Natural killer cell (primary cell): ENCODE results near the gene MIGA2. TPM values are rescaled to one million over a fixed set of nuclear protein-coding genes. Genes with fewer than 3 reads are reported as not detected.

ENCODE experiments used
- ATAC-seq, 3 donors: fragments of 150-1000 bp in 2 of 3; fragments of 200-7000 bp in 1 of 3; cut with Tn5 transposase; 1 replicate in 1 of 3; 2 replicates in 2 of 3; pipeline ENCODE4 v1.10.0; 2021; ENCODE audit warnings: mild to moderate bottlenecking in 2 of 3, moderate library complexity in 2 of 3
- DNase-seq, 2 donors: peaks; one replicate each; pipeline versions ENCODE4 v3.0.0 to v3.0.0-alpha.2; 2013 to 2021; ENCODE audit warnings: mixed read lengths in 1 of 2
- H3K27ac ChIP-seq: one replicate; pipeline ENCODE4 v1.5.1; 2013; ENCODE audit warnings: mild to moderate bottlenecking, low read length
- H3K27me3 ChIP-seq: one replicate; pipeline ENCODE4 v1.6.1; 2013; ENCODE audit warnings: low read length; ENCODE audit not compliant: control insufficient read depth, insufficient read depth
- H3K36me3 ChIP-seq: one replicate; pipeline ENCODE4 v1.6.1; 2013; ENCODE audit warnings: low read length; ENCODE audit not compliant: control insufficient read depth, insufficient read depth
- H3K4me1 ChIP-seq: one replicate; pipeline ENCODE4 v1.6.1; 2013; ENCODE audit warnings: low read length; ENCODE audit not compliant: control insufficient read depth, insufficient read depth
- H3K4me3 ChIP-seq: one replicate; pipeline ENCODE4 v1.5.1; 2013; ENCODE audit warnings: low read length
- H3K9me3 ChIP-seq: one replicate; pipeline ENCODE4 v1.6.1; 2013; ENCODE audit warnings: low read length; ENCODE audit not compliant: control insufficient read depth, insufficient read depth
- H3K27ac Mint-ChIP-seq, 2 donors: one replicate each; pipeline ENCODE4 v1.8.0; 2022; ENCODE audit warnings: mild to moderate bottlenecking in 2 of 2, mixed read lengths in 2 of 2, moderate library complexity in 1 of 2
- H3K27me3 Mint-ChIP-seq, 2 donors: one replicate each; pipeline ENCODE4 v1.8.0; 2022; ENCODE audit warnings: low read depth in 2 of 2, mixed read lengths in 2 of 2
- H3K36me3 Mint-ChIP-seq: one replicate; pipeline ENCODE4 v1.8.0; 2022; ENCODE audit warnings: mixed read lengths
- H3K4me1 Mint-ChIP-seq, 2 donors: one replicate each; pipeline ENCODE4 v1.8.0; 2022; ENCODE audit warnings: mixed read lengths in 2 of 2
- H3K4me3 Mint-ChIP-seq: one replicate; pipeline ENCODE4 v1.8.0; 2022; ENCODE audit warnings: mild to moderate bottlenecking, moderate library complexity, mixed read lengths
- H3K9me3 Mint-ChIP-seq, 2 donors: one replicate each; pipeline ENCODE4 v1.8.0; 2022; ENCODE audit warnings: mixed read lengths in 2 of 2
- WGBS: methylation state at CpG from one replicate; pipeline ENCODE4 v1.1.7; 2013; ENCODE audit warnings: missing lambda C conversion rate; ENCODE audit not compliant: insufficient coverage; 5-methylcytosine and 5-hydroxymethylcytosine counted together
- intact Hi-C: fragments of 100-400 bp; cut with micrococcal nuclease; formaldehyde crosslinking; loops from one replicate; pipeline ENCODE4 v1.14.2; 2022
- total RNA-seq, 4 donors: library from RNA; stranded (reverse); fragments of 120-200 nt in 1 of 4; gene quantifications; one replicate each; pipeline versions ENCODE4 v1.2.3 to v1.2.4, GENCODE V29; 2013 to 2022
- TF ChIP-seq, protein P1 (sequence below): fragments of 200-600 bp; IDR thresholded peaks from one replicate; pipeline ENCODE4 v1.8.0; 2022; ENCODE audit warnings: antibody characterized with exemption

The MIGA2 gene
- total RNA-seq, 3 donors from 2014 or later (not counting 1 experiment from before 2014, with no cell fraction given): 67.3 to 77.9 (median 73.9) TPM

DNA sequence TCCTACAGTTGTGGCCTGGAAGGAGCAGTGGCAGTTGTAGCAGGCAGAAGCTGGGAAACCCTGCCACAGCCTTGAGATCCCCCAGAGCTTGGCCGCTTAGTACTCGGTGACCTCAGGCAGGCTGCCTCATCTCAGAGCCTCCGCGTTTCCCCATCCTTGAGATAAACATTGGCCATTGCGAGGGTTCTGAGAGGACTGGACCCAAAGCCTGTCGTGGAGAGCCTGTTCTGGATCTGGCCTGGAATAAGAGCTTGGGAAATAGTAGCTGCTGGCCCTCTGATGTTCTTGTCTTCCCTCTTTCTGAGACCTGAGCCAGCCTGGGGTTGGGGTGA lies 1.3 kb downstream of the MIGA2 start:
- H3K27ac ChIP-seq: no peak overlapping the region
- H3K4me3 Mint-ChIP-seq: peak overlapping the region; percentile 97

DNA sequence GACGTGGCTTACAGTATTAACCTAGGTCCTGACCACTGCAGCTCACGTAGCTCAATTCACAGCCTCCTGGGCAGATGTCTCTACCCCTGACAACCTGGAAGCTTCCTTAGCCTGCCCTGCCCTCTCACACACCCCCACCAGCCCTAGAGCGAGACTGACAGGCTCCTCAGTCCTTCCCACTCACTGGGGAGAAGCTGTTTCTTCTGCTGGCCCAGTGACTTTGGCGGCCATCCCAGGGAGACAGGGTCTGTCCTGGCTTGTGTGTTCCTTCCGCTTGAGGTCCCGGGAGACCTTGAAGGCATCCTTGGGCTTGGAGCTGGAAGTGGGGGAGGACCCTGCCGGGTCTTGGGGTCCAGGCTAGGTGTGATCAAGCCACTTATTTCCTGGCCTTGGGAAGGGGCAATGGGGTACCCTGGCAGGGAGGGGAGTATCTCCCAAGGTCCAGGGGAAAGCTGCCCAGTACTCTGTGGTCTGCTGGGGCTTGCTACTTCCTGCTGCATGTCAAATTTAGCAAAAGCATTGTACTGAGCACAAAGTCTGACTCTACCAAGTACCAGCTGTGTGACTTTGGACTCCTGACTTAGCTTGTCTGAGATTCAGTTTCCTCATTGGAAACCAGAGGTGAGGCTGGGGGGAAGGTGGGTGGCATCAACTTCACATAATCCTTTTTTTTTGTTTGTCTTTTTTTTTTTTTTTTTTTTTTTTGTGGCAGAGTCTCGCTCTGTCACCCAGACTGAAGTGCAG lies 1.9 kb downstream of the MIGA2 start:
- Mint-ChIP-seq H3K27me3 (no peaks in the 10 kb centered on the region), H3K27ac (no peak overlapping the region), H3K4me3 (peak overlapping the region; percentile 97), H3K9me3 (no peaks in the 10 kb centered on the region), H3K4me1 (peaks cover 24 to 40% of the 10 kb centered on the region in 2 donors), H3K36me3 (no peaks in the 10 kb centered on the region)
- peak in 1 of 2 donors; percentile 6 for DNase-seq
- Histone ChIP-seq H3K9me3 (no peaks in the 10 kb centered on the region), H3K27ac (no peak overlapping the region), H3K4me1 (peaks cover 28% of the 10 kb centered on the region), H3K4me3 (no peak overlapping the region), H3K27me3 (no peaks in the 10 kb centered on the region), H3K36me3 (peaks cover 16% of the 10 kb centered on the region)
- intact Hi-C loops: no loop called here
- ATAC-seq: no peak
- TF ChIP-seq, protein P1, sequence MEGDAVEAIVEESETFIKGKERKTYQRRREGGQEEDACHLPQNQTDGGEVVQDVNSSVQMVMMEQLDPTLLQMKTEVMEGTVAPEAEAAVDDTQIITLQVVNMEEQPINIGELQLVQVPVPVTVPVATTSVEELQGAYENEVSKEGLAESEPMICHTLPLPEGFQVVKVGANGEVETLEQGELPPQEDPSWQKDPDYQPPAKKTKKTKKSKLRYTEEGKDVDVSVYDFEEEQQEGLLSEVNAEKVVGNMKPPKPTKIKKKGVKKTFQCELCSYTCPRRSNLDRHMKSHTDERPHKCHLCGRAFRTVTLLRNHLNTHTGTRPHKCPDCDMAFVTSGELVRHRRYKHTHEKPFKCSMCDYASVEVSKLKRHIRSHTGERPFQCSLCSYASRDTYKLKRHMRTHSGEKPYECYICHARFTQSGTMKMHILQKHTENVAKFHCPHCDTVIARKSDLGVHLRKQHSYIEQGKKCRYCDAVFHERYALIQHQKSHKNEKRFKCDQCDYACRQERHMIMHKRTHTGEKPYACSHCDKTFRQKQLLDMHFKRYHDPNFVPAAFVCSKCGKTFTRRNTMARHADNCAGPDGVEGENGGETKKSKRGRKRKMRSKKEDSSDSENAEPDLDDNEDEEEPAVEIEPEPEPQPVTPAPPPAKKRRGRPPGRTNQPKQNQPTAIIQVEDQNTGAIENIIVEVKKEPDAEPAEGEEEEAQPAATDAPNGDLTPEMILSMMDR: no peak
- 90% methylated on average over 8 of the region's 8 CpGs for whole genome bisulfite sequencing

More for the DNA sequence above, 1.3 kb downstream of the MIGA2 start:
- no peak overlapping the region for H3K4me3 ChIP-seq
- Mint-ChIP-seq H3K4me1 (peaks cover 24 to 40% of the 10 kb centered on the region in 2 donors), H3K9me3 (no peaks in the 10 kb centered on the region), H3K36me3 (no peaks in the 10 kb centered on the region), H3K27me3 (no peaks in the 10 kb centered on the region), H3K27ac (no peak overlapping the region)
- intact Hi-C loops: no loop called here
- ATAC-seq (no peak), DNase-seq (no peak)
- WGBS: 88% methylated on average over 6 of the region's 6 CpGs
- TF ChIP-seq, protein P1: no peak
- H3K36me3 ChIP-seq: peaks cover 16% of the 10 kb centered on the region
- no peaks in the 10 kb centered on the region for H3K27me3 ChIP-seq
- no peaks in the 10 kb centered on the region for H3K9me3 ChIP-seq
- peaks cover 28% of the 10 kb centered on the region for H3K4me1 ChIP-seq

DNA sequence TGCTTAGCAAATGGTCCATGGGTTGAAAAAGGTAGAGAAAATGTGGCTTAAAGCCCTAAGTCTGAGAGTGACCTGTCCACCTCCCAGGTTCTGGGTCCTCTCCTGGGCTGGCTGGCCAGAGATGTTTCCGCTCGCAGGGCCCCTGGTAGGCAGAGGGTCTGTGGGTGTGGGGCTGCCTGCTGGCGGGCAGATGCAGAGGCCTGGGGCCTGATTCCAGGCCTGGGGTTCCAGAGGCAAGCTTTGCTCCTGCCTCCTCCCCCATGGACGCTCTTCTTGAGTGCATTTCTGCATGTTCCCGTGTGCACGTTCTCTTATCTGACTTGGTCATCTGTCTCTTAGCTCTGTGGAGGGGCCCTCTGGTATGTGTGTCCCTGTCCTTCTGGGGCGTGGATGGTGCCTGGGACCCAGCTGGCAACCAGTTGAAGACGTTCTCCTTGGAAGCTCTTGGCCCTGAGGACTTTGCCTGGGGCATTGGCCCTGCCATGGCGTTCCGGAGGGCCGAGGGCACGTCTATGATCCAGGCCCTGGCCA lies 3.8 kb downstream of the MIGA2 start:
- Mint-ChIP-seq H3K9me3 (no peaks in the 10 kb centered on the region), H3K4me1 (peaks cover 24 to 40% of the 10 kb centered on the region in 2 donors), H3K36me3 (no peaks in the 10 kb centered on the region), H3K4me3 (peak overlapping the region; percentile 6), H3K27ac (no peak overlapping the region), H3K27me3 (no peaks in the 10 kb centered on the region)
- Histone ChIP-seq H3K27ac (no peak overlapping the region), H3K4me3 (no peak overlapping the region), H3K27me3 (no peaks in the 10 kb centered on the region), H3K4me1 (peaks cover 28% of the 10 kb centered on the region), H3K9me3 (no peaks in the 10 kb centered on the region), H3K36me3 (peaks cover 16% of the 10 kb centered on the region)
- 96% methylated on average over 12 of the region's 12 CpGs for WGBS
- intact Hi-C loops: no loop called here
- TF ChIP-seq, protein P1: no peak
- ATAC-seq (no peak), DNase-seq (no peak)
